Hepatocyte (in vitro differentiated cells): Measurements from ENCODE around the gene PRXL2B.

ENCODE experiments used
- CTCF ChIP-seq: fragments of 200-600 bp; sonication (generic); IDR thresholded peaks from 2 replicates; pipeline ENCODE4 v1.5.1; 2016; ENCODE audit warnings: antibody characterized with exemption, mild to moderate bottlenecking; ENCODE audit not compliant: poor library complexity
- EZH2 ChIP-seq: fragments of 200-600 bp; sonication (generic); IDR thresholded peaks from 2 replicates; pipeline ENCODE4 v1.6.1; 2016; ENCODE audit warnings: antibody characterized with exemption, mild to moderate bottlenecking, borderline replicate concordance

DNA sequence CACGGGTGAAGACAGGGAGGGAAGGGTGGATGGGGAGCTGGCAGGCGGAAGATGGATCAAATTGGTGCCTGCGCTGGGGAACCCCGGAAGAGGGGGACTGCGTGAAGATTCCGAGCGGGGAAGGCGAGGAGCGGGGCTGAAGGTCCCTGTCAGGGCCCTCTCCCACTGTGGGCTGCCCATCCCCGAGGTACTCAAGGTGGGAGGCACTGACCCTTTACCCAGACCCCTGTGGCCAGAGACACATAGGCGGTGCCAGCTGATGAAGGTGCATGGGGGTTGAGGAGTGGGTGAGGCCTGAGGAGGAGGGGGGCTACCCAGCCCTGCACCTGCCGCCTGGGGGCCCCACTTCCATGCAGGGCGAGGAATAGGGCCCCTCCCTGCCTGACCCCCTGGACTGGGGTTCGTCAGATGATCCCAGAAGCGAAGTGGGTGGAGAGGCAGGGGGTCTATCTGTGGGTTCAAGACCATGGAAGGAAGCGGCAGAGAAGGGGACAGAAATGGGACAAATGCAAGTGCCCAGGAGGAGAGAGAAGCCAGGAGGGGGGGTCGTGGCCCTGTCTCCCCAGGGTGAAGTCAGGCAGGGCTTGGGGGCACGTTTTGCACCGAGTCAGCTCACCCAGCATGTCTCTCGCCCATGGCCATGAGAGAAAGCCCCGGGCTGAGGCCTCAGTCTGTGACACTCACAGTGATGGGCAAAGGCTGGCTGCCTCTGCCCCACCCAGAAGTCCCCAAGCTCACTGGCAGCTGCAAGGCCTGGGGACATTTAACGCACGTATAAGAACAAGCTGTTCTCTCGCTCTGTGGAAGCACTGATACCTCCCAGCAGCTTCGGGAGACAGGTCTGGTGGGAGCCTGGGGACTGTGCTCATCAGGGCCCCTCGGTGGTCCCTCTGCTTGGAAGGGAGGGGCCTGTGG lies 53.3 kb downstream of the PRXL2B start:
- no peak for TF ChIP-seq CTCF
- TF ChIP-seq EZH2: no peak
